ENCODE data around the gene DPY19L1.

- TF ChIP-seq POLR2A (IDR thresholded peaks at IDR 0.05; ENCODE audit: low read depth, low read length) = no peak
- no peak for TF ChIP-seq POLR2AphosphoS5 (IDR thresholded peaks at IDR 0.05; ENCODE audit: low read depth, low read length)
- TF ChIP-seq SPI1 (IDR thresholded peaks at IDR 0.05; ENCODE audit: low read depth, low read length) = no peak
Observed at GRCh38 chr7:34900891-34901513, 136.3 kb downstream of the DPY19L1 start.

Measured in GM12891 (cell line).